WTC11 (cell line): ENCODE results near the gene GEMIN7. TPM values are rescaled to one million over a fixed set of nuclear protein-coding genes. Genes with fewer than 3 reads are reported as not detected.

Experiments
- ATAC-seq: fragments of 200-7000 bp; cut with Tn5 transposase; 2 replicates; pipeline ENCODE4 v1.10.0; 2021; ENCODE audit warnings: mild to moderate bottlenecking, moderate library complexity
- CTCF ChIA-PET: fragments of 300-600 bp; sonication (Branson Sonifier 250); formaldehyde crosslinking; loops from one replicate; lab custom pipeline; 2021; ENCODE audit warnings: antibody characterized with exemption; lab: Charles Lee
- POLR2A ChIA-PET: fragments of 350-600 bp; sonication (Branson Sonifier 250); formaldehyde crosslinking; loops from one replicate; lab custom pipeline; 2021; ENCODE audit warnings: antibody characterized with exemption; lab: Charles Lee
- DNase-seq: peaks from one replicate; pipeline ENCODE4 v3.0.0; 2021; ENCODE audit warnings: low spot score
- H3K27ac Mint-ChIP-seq: 2 replicates; pipeline ENCODE4 v1.8.0; 2021; ENCODE audit warnings: mixed read lengths
- H3K27me3 Mint-ChIP-seq: 2 replicates; pipeline ENCODE4 v1.8.0; 2021; ENCODE audit warnings: low read depth, mild to moderate bottlenecking, moderate library complexity, mixed read lengths
- H3K36me3 Mint-ChIP-seq: 2 replicates; pipeline ENCODE4 v1.8.0; 2021; ENCODE audit warnings: mixed read lengths
- H3K4me1 Mint-ChIP-seq: 2 replicates; pipeline ENCODE4 v1.8.0; 2022; ENCODE audit warnings: mixed read lengths
- H3K4me3 Mint-ChIP-seq: 2 replicates; pipeline ENCODE4 v1.8.0; 2021; ENCODE audit warnings: mild to moderate bottlenecking, moderate library complexity, mixed read lengths
- H3K9me3 Mint-ChIP-seq: 2 replicates; pipeline ENCODE4 v1.8.0; 2021; ENCODE audit warnings: mixed read lengths
- ATF1 ChIP-seq: sonication (generic); formaldehyde crosslinking; IDR thresholded peaks from 2 replicates; pipeline ENCODE4 v1.8.1; 2023; ENCODE audit warnings: mild to moderate bottlenecking, moderate library complexity, missing genetic modification reagents
- CBFB ChIP-seq: sonication (generic); formaldehyde crosslinking; IDR thresholded peaks from 2 replicates; pipeline ENCODE4 v1.8.1; 2022; ENCODE audit warnings: mild to moderate bottlenecking, low read depth, missing genetic modification reagents
- CREB1 ChIP-seq: sonication (generic); formaldehyde crosslinking; IDR thresholded peaks from 2 replicates; pipeline ENCODE4 v1.8.0; 2023; ENCODE audit warnings: mild to moderate bottlenecking, missing genetic modification reagents
- ETV6 ChIP-seq: sonication (generic); formaldehyde crosslinking; IDR thresholded peaks from 2 replicates; pipeline ENCODE4 v1.8.1; 2022; ENCODE audit warnings: mild to moderate bottlenecking, missing genetic modification reagents
- GABPB1 ChIP-seq: sonication (generic); formaldehyde crosslinking; IDR thresholded peaks from 2 replicates; pipeline ENCODE4 v1.8.1; 2023; ENCODE audit warnings: mild to moderate bottlenecking, missing genetic modification reagents
- HMGA2 ChIP-seq: fragments of 250-450 bp; sonication (Bioruptor Pico); IDR thresholded peaks from 2 replicates; pipeline ENCODE4 v1.4.0; 2021; ENCODE audit warnings: mild to moderate bottlenecking, moderate library complexity
- JUN ChIP-seq: sonication (generic); formaldehyde crosslinking; IDR thresholded peaks from 2 replicates; pipeline ENCODE4 v1.8.0; 2023; ENCODE audit warnings: mild to moderate bottlenecking, missing genetic modification reagents
- KAT7 ChIP-seq: sonication (generic); formaldehyde crosslinking; IDR thresholded peaks from 2 replicates; pipeline ENCODE4 v1.8.1; 2023; ENCODE audit warnings: missing genetic modification reagents, mild to moderate bottlenecking, borderline replicate concordance
- NFE2L1 ChIP-seq: sonication (generic); formaldehyde crosslinking; IDR thresholded peaks from 2 replicates; pipeline ENCODE4 v1.8.1; 2023; ENCODE audit warnings: missing genetic modification reagents
- NR1H2 ChIP-seq: sonication (generic); formaldehyde crosslinking; IDR thresholded peaks from 2 replicates; pipeline ENCODE4 v1.9.0; 2021; ENCODE audit warnings: mild to moderate bottlenecking, moderate library complexity, missing genetic modification reagents
- NR3C1 ChIP-seq: sonication (generic); formaldehyde crosslinking; conservative IDR thresholded peaks from 2 replicates; pipeline ENCODE4 v1.8.1; 2023; ENCODE audit warnings: low read depth, mild to moderate bottlenecking, missing genetic modification reagents
- RORB ChIP-seq: fragments of 250-450 bp; sonication (Bioruptor Pico); IDR thresholded peaks from 2 replicates; pipeline ENCODE4 v1.9.0; 2021; ENCODE audit warnings: mild to moderate bottlenecking
- SMAD3 ChIP-seq: sonication (generic); formaldehyde crosslinking; IDR thresholded peaks from 2 replicates; pipeline ENCODE4 v1.8.0; 2022; ENCODE audit warnings: missing genetic modification reagents, mild to moderate bottlenecking, borderline replicate concordance
- TEAD1 ChIP-seq: sonication (generic); formaldehyde crosslinking; IDR thresholded peaks from 2 replicates; pipeline ENCODE4 v1.8.0; 2022; ENCODE audit warnings: mild to moderate bottlenecking, missing genetic modification reagents
- ZNF671 ChIP-seq: fragments of 250-450 bp; sonication (Bioruptor Pico); IDR thresholded peaks from 2 replicates; pipeline ENCODE4 v1.8.0; 2021; ENCODE audit warnings: mild to moderate bottlenecking
- total RNA-seq: library from RNA; stranded (reverse); gene quantifications from 3 replicates; pipeline ENCODE4 v1.2.3, GENCODE V29; 2021
- TF ChIP-seq, protein P1 (sequence below): sonication (generic); formaldehyde crosslinking; IDR thresholded peaks from 2 replicates; pipeline ENCODE4 v1.8.1; 2022; ENCODE audit warnings: mild to moderate bottlenecking, moderate library complexity, missing genetic modification reagents
- TF ChIP-seq, protein P2 (sequence below): fragments of 250-450 bp; sonication (Bioruptor Pico); IDR thresholded peaks from 2 replicates; pipeline ENCODE4 v1.9.0; 2021; ENCODE audit warnings: mild to moderate bottlenecking
- TF ChIP-seq, protein P3 (sequence below): fragments of 250-450 bp; sonication (Bioruptor Pico); IDR thresholded peaks from 2 replicates; pipeline ENCODE4 v1.9.0; 2021; ENCODE audit warnings: mild to moderate bottlenecking
- TF ChIP-seq, protein P4 (sequence below): sonication (generic); formaldehyde crosslinking; IDR thresholded peaks from 2 replicates; pipeline ENCODE4 v1.8.1; 2023; ENCODE audit warnings: mild to moderate bottlenecking, missing genetic modification reagents
- TF ChIP-seq, protein P5 (sequence below): sonication (generic); formaldehyde crosslinking; IDR thresholded peaks from 2 replicates; pipeline ENCODE4 v1.8.1; 2022; ENCODE audit warnings: low read depth, missing genetic modification reagents, borderline replicate concordance
- TF ChIP-seq, protein P6 (sequence below): sonication (generic); formaldehyde crosslinking; IDR thresholded peaks from 2 replicates; pipeline ENCODE4 v1.8.0; 2023; ENCODE audit warnings: mild to moderate bottlenecking, missing genetic modification reagents

GEMIN7 gene
- total RNA-seq, 1 experiment from 2014 or later = 55.0 TPM

DNA sequence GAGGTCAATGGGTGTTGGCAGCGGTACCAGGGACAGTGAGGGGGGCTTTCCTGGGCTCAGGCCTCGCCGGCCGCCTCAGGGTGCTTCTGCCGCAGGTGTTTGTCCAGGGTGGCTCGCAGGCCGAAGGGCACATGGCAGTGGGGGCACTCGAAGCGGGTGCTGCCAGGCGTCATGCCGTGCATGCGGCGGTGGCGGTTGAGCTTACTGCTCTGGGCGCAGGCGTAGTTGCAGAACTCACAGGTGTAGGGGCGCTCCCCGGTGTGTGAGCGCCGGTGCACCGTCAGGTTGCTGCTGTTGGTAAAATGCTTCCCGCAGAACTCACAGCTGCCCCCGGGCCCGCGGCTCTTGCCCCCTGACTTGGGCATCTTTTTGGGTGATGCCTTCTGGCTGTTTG is 7.5 kb upstream of the GEMIN7 start:
- H3K27ac Mint-ChIP-seq = no peak overlapping the region
- POLR2A ChIA-PET = interaction anchor here (1.4 to 1.5 kb wide), 2 partner anchors 12 to 21 kb away, joined by 3 read pairs; partner anchors contain the start of gene PPP1R37
- no peak overlapping the region for H3K4me3 Mint-ChIP-seq
- peaks cover 11% of the 10 kb centered on the region for H3K4me1 Mint-ChIP-seq
- no peak for DNase-seq
- H3K36me3 Mint-ChIP-seq = peaks cover 18% of the 10 kb centered on the region; the same call in 1 of the 2 replicates
- CTCF ChIA-PET = interaction anchor here (1.0 to 2.6 kb wide), 6 partner anchors 12 to 83 kb away, joined by 3 to 26 read pairs (median 4); no protein-coding TSS in a partner anchor
- TF ChIP-seq, protein P1, sequence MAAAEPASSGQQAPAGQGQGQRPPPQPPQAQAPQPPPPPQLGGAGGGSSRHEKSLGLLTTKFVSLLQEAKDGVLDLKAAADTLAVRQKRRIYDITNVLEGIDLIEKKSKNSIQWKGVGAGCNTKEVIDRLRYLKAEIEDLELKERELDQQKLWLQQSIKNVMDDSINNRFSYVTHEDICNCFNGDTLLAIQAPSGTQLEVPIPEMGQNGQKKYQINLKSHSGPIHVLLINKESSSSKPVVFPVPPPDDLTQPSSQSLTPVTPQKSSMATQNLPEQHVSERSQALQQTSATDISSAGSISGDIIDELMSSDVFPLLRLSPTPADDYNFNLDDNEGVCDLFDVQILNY = no peak
- no peak for TF ChIP-seq JUN (CRISPR knock-in tag)
- TF ChIP-seq NFE2L1 (CRISPR knock-in tag) = no peak
- TF ChIP-seq TEAD1 = no peak
- no peak for TF ChIP-seq GABPB1
- TF ChIP-seq KAT7 (CRISPR knock-in tag) = no peak
- no peak for TF ChIP-seq ETV6 (CRISPR knock-in tag)
- no peak for TF ChIP-seq ZNF671 (CRISPR knock-in tag)
- TF ChIP-seq CREB1 = no peak
- no peak for TF ChIP-seq ATF1 (CRISPR knock-in tag)
- no peak for TF ChIP-seq NR3C1 (CRISPR knock-in tag)
- no peak for TF ChIP-seq RORB (CRISPR knock-in tag)
- TF ChIP-seq, protein P2, sequence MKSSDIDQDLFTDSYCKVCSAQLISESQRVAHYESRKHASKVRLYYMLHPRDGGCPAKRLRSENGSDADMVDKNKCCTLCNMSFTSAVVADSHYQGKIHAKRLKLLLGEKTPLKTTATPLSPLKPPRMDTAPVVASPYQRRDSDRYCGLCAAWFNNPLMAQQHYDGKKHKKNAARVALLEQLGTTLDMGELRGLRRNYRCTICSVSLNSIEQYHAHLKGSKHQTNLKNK (CRISPR knock-in tag) = no peak
- H3K27me3 Mint-ChIP-seq = no peaks in the 10 kb centered on the region
- H3K9me3 Mint-ChIP-seq = no peaks in the 10 kb centered on the region
- no peak for ATAC-seq

DNA sequence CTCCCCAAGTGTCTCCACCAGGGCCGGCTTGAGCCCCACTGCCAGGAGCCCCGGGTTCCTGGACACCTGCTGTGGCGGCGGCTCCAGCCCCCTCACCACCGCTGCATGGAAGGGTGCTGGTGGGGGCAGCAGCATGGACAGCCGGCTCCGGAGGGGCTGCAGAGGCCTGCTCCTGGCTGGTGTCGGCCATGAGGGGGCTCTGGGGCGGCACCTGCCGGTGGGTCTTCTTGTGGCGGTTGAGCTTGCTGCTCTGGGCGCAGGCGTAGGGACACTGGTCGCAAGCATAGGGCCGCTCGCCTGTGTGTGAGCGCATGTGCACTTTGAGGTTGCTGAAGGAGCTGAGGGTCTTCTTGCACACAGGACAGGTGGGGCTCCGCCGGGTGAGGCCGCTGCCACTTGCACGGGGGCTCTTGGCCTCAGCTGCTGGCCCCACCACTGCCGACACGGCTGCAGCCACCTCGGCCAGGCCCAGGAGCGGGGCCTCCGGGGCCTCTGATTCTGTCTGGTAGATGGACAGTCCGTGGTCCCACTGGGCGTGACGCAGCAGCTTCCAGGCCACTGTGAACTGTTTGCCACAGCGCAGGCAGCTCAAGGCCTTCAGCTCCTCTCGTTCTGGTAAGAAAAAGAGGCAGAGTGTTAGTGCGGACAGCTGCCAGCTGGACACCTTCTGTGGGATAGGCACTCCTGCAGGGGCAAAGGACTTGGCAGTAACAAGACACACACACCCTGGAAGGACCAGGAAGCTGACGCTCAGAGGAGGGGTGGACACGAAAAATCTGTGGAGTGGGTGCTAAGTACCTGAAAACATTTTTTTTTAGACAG is 6.9 kb upstream of the GEMIN7 start:
- H3K4me1 Mint-ChIP-seq = peaks cover 18% of the 10 kb centered on the region
- no peaks in the 10 kb centered on the region for H3K27me3 Mint-ChIP-seq
- DNase-seq (peak; percentile 29), ATAC-seq (no peak)
- POLR2A ChIA-PET = interaction anchor here (1.4 to 1.5 kb wide), 2 partner anchors 12 to 21 kb away, joined by 3 read pairs; partner anchors contain the start of gene PPP1R37
- no peaks in the 10 kb centered on the region for H3K9me3 Mint-ChIP-seq
- no peak overlapping the region for H3K4me3 Mint-ChIP-seq
- TF ChIP-seq, protein P3, sequence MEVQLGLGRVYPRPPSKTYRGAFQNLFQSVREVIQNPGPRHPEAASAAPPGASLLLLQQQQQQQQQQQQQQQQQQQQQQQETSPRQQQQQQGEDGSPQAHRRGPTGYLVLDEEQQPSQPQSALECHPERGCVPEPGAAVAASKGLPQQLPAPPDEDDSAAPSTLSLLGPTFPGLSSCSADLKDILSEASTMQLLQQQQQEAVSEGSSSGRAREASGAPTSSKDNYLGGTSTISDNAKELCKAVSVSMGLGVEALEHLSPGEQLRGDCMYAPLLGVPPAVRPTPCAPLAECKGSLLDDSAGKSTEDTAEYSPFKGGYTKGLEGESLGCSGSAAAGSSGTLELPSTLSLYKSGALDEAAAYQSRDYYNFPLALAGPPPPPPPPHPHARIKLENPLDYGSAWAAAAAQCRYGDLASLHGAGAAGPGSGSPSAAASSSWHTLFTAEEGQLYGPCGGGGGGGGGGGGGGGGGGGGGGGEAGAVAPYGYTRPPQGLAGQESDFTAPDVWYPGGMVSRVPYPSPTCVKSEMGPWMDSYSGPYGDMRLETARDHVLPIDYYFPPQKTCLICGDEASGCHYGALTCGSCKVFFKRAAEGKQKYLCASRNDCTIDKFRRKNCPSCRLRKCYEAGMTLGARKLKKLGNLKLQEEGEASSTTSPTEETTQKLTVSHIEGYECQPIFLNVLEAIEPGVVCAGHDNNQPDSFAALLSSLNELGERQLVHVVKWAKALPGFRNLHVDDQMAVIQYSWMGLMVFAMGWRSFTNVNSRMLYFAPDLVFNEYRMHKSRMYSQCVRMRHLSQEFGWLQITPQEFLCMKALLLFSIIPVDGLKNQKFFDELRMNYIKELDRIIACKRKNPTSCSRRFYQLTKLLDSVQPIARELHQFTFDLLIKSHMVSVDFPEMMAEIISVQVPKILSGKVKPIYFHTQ = no peak
- TF ChIP-seq HMGA2 (CRISPR knock-in tag) = no peak
- no peak for TF ChIP-seq CBFB
- 0 out of 2 replicates have a peak overlapping the region, but pooled peaks have one; percentile 36 for H3K27ac Mint-ChIP-seq
- H3K36me3 Mint-ChIP-seq = peaks cover 18% of the 10 kb centered on the region; the same call in 1 of the 2 replicates
- CTCF ChIA-PET = interaction anchor here (0.6 to 2.6 kb wide), 10 partner anchors 13 to 83 kb away, joined by 3 to 26 read pairs (median 4); no protein-coding TSS in a partner anchor

DNA sequence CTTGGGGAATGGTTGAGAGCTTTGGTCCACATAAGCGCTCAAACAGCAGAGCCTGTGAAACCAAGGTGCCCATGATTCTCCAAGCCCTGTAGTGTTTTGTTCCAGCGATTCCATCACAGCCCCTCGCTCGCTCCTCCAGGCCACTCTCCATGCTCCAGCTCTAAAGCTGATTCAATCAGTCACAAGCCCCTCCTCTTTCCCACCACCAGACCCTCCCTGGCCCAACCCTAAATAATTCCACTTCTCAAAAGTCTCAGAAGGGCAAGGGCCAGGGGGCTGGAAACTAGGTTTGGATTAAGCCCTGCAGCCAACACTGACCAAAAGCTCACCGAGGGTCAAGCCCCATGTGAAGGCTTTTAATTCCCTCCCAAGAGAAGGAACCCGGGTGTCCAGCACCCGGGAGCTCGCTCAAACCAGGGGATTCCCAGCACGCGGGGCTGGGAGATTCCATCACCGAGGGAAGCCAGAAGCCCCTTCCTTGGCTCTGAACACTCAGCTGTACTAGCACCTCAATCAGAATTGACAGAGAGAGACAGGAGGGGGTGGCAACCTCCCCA is 4.2 kb upstream of the GEMIN7 start:
- ChIA-PET POLR2A (interaction anchor here (0.8 to 3.0 kb wide), 6 partner anchors 15 to 321 kb away, joined by 3 to 19 read pairs (median 4); partner anchors contain the start of genes PPP1R37 and RELB), CTCF (interaction anchor here (0.7 to 2.5 kb wide), 10 partner anchors 15 to 172 kb away, joined by 3 to 24 read pairs (median 6); partner anchors contain the start of genes BLOC1S3 and TRAPPC6A)
- DNase-seq (peak; percentile 25), ATAC-seq (no peak)
- Mint-ChIP-seq H3K27me3 (no peaks in the 10 kb centered on the region), H3K27ac (peak overlapping the region; percentile 54), H3K9me3 (no peaks in the 10 kb centered on the region), H3K4me3 (peak overlapping the region; percentile 80), H3K36me3 (peaks cover 12% of the 10 kb centered on the region; the same call in 1 of the 2 replicates), H3K4me1 (peaks cover 28% of the 10 kb centered on the region)
- TF ChIP-seq, protein P4, sequence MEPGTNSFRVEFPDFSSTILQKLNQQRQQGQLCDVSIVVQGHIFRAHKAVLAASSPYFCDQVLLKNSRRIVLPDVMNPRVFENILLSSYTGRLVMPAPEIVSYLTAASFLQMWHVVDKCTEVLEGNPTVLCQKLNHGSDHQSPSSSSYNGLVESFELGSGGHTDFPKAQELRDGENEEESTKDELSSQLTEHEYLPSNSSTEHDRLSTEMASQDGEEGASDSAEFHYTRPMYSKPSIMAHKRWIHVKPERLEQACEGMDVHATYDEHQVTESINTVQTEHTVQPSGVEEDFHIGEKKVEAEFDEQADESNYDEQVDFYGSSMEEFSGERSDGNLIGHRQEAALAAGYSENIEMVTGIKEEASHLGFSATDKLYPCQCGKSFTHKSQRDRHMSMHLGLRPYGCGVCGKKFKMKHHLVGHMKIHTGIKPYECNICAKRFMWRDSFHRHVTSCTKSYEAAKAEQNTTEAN (CRISPR knock-in tag) = no peak
- TF ChIP-seq SMAD3 (CRISPR knock-in tag) = no peak
- TF ChIP-seq TEAD1 = no peak
- TF ChIP-seq NR1H2 (CRISPR knock-in tag) = no peak
- TF ChIP-seq, protein P5, sequence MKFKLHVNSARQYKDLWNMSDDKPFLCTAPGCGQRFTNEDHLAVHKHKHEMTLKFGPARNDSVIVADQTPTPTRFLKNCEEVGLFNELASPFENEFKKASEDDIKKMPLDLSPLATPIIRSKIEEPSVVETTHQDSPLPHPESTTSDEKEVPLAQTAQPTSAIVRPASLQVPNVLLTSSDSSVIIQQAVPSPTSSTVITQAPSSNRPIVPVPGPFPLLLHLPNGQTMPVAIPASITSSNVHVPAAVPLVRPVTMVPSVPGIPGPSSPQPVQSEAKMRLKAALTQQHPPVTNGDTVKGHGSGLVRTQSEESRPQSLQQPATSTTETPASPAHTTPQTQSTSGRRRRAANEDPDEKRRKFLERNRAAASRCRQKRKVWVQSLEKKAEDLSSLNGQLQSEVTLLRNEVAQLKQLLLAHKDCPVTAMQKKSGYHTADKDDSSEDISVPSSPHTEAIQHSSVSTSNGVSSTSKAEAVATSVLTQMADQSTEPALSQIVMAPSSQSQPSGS (CRISPR knock-in tag) = no peak
- TF ChIP-seq, protein P6, sequence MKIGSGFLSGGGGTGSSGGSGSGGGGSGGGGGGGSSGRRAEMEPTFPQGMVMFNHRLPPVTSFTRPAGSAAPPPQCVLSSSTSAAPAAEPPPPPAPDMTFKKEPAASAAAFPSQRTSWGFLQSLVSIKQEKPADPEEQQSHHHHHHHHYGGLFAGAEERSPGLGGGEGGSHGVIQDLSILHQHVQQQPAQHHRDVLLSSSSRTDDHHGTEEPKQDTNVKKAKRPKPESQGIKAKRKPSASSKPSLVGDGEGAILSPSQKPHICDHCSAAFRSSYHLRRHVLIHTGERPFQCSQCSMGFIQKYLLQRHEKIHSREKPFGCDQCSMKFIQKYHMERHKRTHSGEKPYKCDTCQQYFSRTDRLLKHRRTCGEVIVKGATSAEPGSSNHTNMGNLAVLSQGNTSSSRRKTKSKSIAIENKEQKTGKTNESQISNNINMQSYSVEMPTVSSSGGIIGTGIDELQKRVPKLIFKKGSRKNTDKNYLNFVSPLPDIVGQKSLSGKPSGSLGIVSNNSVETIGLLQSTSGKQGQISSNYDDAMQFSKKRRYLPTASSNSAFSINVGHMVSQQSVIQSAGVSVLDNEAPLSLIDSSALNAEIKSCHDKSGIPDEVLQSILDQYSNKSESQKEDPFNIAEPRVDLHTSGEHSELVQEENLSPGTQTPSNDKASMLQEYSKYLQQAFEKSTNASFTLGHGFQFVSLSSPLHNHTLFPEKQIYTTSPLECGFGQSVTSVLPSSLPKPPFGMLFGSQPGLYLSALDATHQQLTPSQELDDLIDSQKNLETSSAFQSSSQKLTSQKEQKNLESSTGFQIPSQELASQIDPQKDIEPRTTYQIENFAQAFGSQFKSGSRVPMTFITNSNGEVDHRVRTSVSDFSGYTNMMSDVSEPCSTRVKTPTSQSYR (CRISPR knock-in tag) = no peak
